ENCODE results near the gene SYT9.

GRCh38 chr11:7348432-7349304 is 97.0 kb downstream of the SYT9 start:
- TF ChIP-seq POLR2A (IDR thresholded peaks at IDR 0.05), result no peak
- TF ChIP-seq POLR2AphosphoS5 (IDR thresholded peaks at IDR 0.05), result no peak
- no peak for TF ChIP-seq CTCF (IDR thresholded peaks at IDR 0.05)
- no peak for TF ChIP-seq EP300 (IDR thresholded peaks at IDR 0.05)
